Heart left ventricle (tissue), 13 donors: Measurements from ENCODE around the gene ARHGAP31.

Experiments
- POLR2A ChIP-seq, 2 donors: fragments of 450-650 bp; IDR thresholded peaks; one replicate each; pipeline ENCODE4 v1.6.1; 2017; ENCODE audit warnings: antibody characterized with exemption in 2 of 2, mild to moderate bottlenecking in 2 of 2, moderate library complexity in 2 of 2
- TF ChIP-seq, protein P1 (sequence below), 12 donors: fragments of 200-600 bp; sonication (generic) in 4 of 12; IDR thresholded peaks; one replicate each; pipeline versions ENCODE4 v1.5.0 to v1.8.0; 2018 to 2022; ENCODE audit warnings: antibody characterized with exemption in 12 of 12, mild to moderate bottlenecking in 5 of 12
- donor health status: ischemic (EF 13 %, LVEDD 7.1; RV severe dilation, severe dysfunction).
- donor health status: DM: no; HTN: yes; CAD: no.
- donor health status: DM: no; HTN: no; CAD: no.
- donor health status: ischemic (EF 25% LVEDD 6.9; RV normal size, moderate dysfunction).
- donor health status: ischemic (EF 25% LVEDD 5.7; RV mildly dilated, moderate dysfunction).
- donor health status: ischemic (EF 35%, LVEDD 5.7; RV mildly dilated, moderate dysfunction).
- donor health status: nonischemic (EF 11% LVEDD 7.7; RV severe dilation, severe dysfunction).
- donor health status: DM: yes; HTN: yes; CAD: no.
- donor health status: PGD.
- donor health status: ischemic (EF 29% LVEDD 5.4; RV normal size, mild dysfunction).
- donor health status: nonischemic (EF 23%, LVEDD 6.1; RV moderate dilation, normal function).

DNA sequence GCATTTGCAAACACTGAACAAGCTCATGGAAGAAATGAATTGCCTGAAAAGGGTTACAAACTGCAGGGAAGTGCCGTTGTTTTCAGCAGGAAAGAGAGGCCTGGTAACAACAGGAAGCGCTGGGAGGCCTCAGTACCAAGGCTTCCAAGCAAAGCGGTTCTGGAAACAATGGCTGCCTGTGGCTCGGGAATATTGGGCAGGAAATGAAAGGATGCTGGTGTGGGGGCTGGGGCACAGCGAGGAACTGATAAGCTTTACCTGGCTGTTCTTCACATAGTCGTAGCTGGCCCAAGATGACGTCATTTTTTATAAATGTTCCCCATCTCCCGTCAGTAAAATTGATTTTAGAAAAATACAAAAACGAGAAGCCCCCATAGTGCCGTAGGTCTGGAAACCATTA, 55.9 kb downstream of the ARHGAP31 start:
- TF ChIP-seq, protein P1, sequence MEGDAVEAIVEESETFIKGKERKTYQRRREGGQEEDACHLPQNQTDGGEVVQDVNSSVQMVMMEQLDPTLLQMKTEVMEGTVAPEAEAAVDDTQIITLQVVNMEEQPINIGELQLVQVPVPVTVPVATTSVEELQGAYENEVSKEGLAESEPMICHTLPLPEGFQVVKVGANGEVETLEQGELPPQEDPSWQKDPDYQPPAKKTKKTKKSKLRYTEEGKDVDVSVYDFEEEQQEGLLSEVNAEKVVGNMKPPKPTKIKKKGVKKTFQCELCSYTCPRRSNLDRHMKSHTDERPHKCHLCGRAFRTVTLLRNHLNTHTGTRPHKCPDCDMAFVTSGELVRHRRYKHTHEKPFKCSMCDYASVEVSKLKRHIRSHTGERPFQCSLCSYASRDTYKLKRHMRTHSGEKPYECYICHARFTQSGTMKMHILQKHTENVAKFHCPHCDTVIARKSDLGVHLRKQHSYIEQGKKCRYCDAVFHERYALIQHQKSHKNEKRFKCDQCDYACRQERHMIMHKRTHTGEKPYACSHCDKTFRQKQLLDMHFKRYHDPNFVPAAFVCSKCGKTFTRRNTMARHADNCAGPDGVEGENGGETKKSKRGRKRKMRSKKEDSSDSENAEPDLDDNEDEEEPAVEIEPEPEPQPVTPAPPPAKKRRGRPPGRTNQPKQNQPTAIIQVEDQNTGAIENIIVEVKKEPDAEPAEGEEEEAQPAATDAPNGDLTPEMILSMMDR (IDR thresholded peaks at IDR 0.05): no peak
- no peak for TF ChIP-seq POLR2A (IDR thresholded peaks at IDR 0.05)
